Pancreas (tissue), 10 donors: Measurements from ENCODE around the gene EVC2. TPM values are rescaled to one million over a fixed set of nuclear protein-coding genes. Genes with fewer than 3 reads are reported as not detected.

Experiments
- ATAC-seq, 4 donors: fragments of 200-7000 bp; cut with Tn5 transposase; one replicate each; pipeline versions ENCODE4 v1.8.0 to v1.9.1; 2020; ENCODE audit warnings: mild to moderate bottlenecking in 4 of 4, moderate library complexity in 4 of 4
- DNase-seq, 6 donors: peaks; one replicate each; pipeline ENCODE4 v3.0.0-alpha.2; 2020
- FAIRE-seq: peaks from 2 replicates; lab custom pipeline; 2012; peaks lifted over from hg19 to GRCh38; lab: Jason Lieb, UNC
- H3K27ac ChIP-seq, 4 donors: fragments of 200-600 bp; sonication (generic); 1 replicate in 3 of 4; 2 replicates in 1 of 4; pipeline versions ENCODE4 v1.5.0 to v1.8.0; 2020
- H3K27me3 ChIP-seq, 4 donors: fragments of 200-600 bp; one replicate each; pipeline ENCODE4 v1.8.0; 2021
- H3K36me3 ChIP-seq, 3 donors: fragments of 200-600 bp; sonication (generic) in 1 of 3; one replicate each; pipeline versions ENCODE4 v1.5.0 to v1.8.0; 2020 to 2021
- H3K4me1 ChIP-seq, 3 donors: fragments of 200-600 bp; one replicate each; pipeline ENCODE4 v1.8.0; 2021
- H3K4me3 ChIP-seq, 4 donors: fragments of 200-600 bp; sonication (generic) in 2 of 4; one replicate each; pipeline versions ENCODE4 v1.5.0 to v1.8.0; 2020 to 2021
- H3K9me3 ChIP-seq, 4 donors: fragments of 200-600 bp; one replicate each; pipeline ENCODE4 v1.8.0; 2021
- WGBS, 2 donors: extraction: QIAGEN DNeasy Blood & Tissue Kit; methylation state at CpG; one replicate each; pipeline ENCODE4 v1.1.7; 2013; 5-methylcytosine and 5-hydroxymethylcytosine counted together
- intact Hi-C, 3 donors: fragments of 100-400 bp; cut with DNase I; formaldehyde crosslinking; loops; one replicate each; pipeline versions ENCODE4 v1.11.1 to v1.14.2; 2022
- polyA plus RNA-seq, 2 donors: library from polyadenylated mRNA; stranded (reverse); fragments of 200-250 nt; gene quantifications; one replicate each; pipeline ENCODE4 v1.2.3, GENCODE V29; 2013
- total RNA-seq, 6 donors: library from RNA; stranded (reverse); fragmentation: NEBNext Ultra II Directional in 4 of 6; extraction: Animal tissue kit (Norgen Biotek cat#: 25700) in 4 of 6; gene quantifications; one replicate each; pipeline versions ENCODE4 v1.2.1 to v1.2.4, GENCODE V29; 2021 to 2023
- TF ChIP-seq, protein P1 (sequence below), 4 donors: fragments of 200-600 bp; sonication (generic) in 3 of 4; IDR thresholded peaks; one replicate each; pipeline versions ENCODE4 v1.5.0 to v1.8.0; 2021; ENCODE audit warnings: antibody characterized with exemption in 4 of 4
- donor health status: healthy with polysubstance abuse.
- donor health status: DM: no; HTN: no; CAD: no; lungs with moderate emphysema.
- donor health status: DM: no; HTN: no; CAD: no.
- donor health status: control.
- donor health status: control.
- donor health status: Bipolar disorder and iron deficiency.
- donor health status: DM: yes; HTN: yes; CAD: no.
- donor health status: DM: no; HTN: no; CAD: no.
- donor health status: DM: no; HTN: no; CAD: no.
- donor health status: DM: yes; HTN: yes; CAD: no.

EVC2 gene
- total and polyA plus RNA-seq, 8 donors = 1.2 to 4.2 (median 1.9) TPM

- Histone ChIP-seq H3K27me3 (no peaks in the 10 kb centered on the region), H3K4me3 (no peak overlapping the region), H3K9me3 (no peaks in the 10 kb centered on the region), H3K4me1 (no peaks in the 10 kb centered on the region), H3K36me3 (peaks cover 0 to 15% (median 0%) of the 10 kb centered on the region in 3 donors), H3K27ac (no peak overlapping the region)
- no peak for DNase-seq
- FAIRE-seq = no peak
- WGBS, 2 donors = 91 to 95% methylated on average over 9 of the region's 9 CpGs
- TF ChIP-seq, protein P1, sequence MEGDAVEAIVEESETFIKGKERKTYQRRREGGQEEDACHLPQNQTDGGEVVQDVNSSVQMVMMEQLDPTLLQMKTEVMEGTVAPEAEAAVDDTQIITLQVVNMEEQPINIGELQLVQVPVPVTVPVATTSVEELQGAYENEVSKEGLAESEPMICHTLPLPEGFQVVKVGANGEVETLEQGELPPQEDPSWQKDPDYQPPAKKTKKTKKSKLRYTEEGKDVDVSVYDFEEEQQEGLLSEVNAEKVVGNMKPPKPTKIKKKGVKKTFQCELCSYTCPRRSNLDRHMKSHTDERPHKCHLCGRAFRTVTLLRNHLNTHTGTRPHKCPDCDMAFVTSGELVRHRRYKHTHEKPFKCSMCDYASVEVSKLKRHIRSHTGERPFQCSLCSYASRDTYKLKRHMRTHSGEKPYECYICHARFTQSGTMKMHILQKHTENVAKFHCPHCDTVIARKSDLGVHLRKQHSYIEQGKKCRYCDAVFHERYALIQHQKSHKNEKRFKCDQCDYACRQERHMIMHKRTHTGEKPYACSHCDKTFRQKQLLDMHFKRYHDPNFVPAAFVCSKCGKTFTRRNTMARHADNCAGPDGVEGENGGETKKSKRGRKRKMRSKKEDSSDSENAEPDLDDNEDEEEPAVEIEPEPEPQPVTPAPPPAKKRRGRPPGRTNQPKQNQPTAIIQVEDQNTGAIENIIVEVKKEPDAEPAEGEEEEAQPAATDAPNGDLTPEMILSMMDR (IDR thresholded peaks at IDR 0.05) = no peak
- intact Hi-C loops = no loop called here
- ATAC-seq = no peak
Observed at GRCh38 chr4:5749568-5749967, 41.2 kb upstream of the EVC2 start.

- ATAC-seq (peak in 1 of 4 donors; percentile 13), DNase-seq (no peak), FAIRE-seq (no peak)
- Histone ChIP-seq H3K9me3 (no peaks in the 10 kb centered on the region), H3K4me1 (no peaks in the 10 kb centered on the region), H3K36me3 (peaks cover 0 to 10% (median 0%) of the 10 kb centered on the region in 3 donors), H3K4me3 (no peak overlapping the region), H3K27me3 (no peaks in the 10 kb centered on the region), H3K27ac (no peak overlapping the region)
- TF ChIP-seq, protein P1 (IDR thresholded peaks at IDR 0.05) = no peak
- intact Hi-C loops = no loop called here
- WGBS, 2 donors = 79 to 89% methylated on average over 11 of the region's 11 CpGs
Observed at GRCh38 chr4:5747738-5748375, 39.5 kb upstream of the EVC2 start.

DNA sequence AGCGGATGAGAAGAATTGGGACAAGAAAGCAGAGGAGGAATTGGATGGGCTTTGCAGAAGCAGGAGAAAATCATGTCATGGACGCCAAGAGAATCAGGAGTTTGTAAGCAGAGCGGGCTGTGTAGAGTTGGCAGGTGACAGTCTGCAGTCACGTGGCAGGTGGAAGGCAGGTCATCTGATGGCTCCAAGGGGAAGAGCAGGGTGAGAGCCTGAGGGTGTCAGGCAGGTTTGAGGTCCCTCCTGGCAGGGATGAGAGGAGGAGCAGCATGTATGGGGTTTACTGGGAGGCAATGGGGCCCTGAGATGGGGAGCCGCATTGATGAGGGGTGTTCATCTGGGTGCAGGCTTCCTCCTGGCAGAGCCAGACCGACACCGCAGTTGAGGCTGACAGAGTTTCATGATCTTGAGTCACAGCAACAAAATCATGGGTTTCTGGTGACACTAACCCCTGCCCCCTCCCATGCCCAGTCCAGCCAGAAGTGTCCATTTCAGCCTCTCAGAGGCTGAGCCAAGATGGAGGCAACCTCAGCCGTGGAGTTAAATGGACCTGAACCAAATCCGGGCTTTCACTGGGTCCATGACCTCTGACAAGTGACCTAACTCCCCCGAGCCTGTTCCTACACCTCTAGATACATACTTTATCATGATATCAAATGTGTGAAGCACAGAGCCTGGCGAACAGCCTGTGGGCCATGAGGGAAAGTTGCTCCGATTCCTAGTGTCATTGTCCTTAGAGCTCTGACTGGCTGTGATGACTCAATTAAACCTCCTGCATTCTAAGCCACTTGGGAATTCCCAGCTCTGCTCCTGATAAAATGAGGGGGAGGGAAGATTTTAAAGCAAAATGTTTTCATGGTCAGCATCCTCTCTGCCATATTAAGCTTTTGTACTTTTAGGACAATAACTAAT lies 38.7 kb upstream of the EVC2 start:
- no peak for FAIRE-seq

GRCh38 chr4:5746250-5746649 lies 37.9 kb upstream of the EVC2 start:
- H3K27ac ChIP-seq = no peak overlapping the region
- FAIRE-seq (no peak), DNase-seq (no peak), ATAC-seq (no peak)
- H3K4me3 ChIP-seq = no peak overlapping the region
- H3K36me3 ChIP-seq = peaks cover 0 to 7% (median 0%) of the 10 kb centered on the region in 3 donors
- 93 to 94% methylated on average over 5 of the region's 5 CpGs for WGBS, 2 donors
- H3K4me1 ChIP-seq = no peaks in the 10 kb centered on the region
- no peaks in the 10 kb centered on the region for H3K9me3 ChIP-seq
- intact Hi-C loops = no loop called here
- TF ChIP-seq, protein P1 (IDR thresholded peaks at IDR 0.05) = no peak
- no peaks in the 10 kb centered on the region for H3K27me3 ChIP-seq

More for the DNA sequence above, 38.7 kb upstream of the EVC2 start:
- Histone ChIP-seq H3K9me3 (no peaks in the 10 kb centered on the region), H3K4me3 (no peak overlapping the region), H3K36me3 (peaks cover 0 to 7% (median 0%) of the 10 kb centered on the region in 3 donors), H3K27me3 (no peaks in the 10 kb centered on the region), H3K27ac (no peak overlapping the region), H3K4me1 (no peaks in the 10 kb centered on the region)
- TF ChIP-seq, protein P1 (IDR thresholded peaks at IDR 0.05) = no peak
- 76 to 84% methylated on average over 12 of the region's 12 CpGs for WGBS, 2 donors
- intact Hi-C loops = no loop called here
- DNase-seq (no peak), ATAC-seq (peak in 1 of 4 donors; percentile 55)
